ENCODE data around the gene SMNDC1.

DNA sequence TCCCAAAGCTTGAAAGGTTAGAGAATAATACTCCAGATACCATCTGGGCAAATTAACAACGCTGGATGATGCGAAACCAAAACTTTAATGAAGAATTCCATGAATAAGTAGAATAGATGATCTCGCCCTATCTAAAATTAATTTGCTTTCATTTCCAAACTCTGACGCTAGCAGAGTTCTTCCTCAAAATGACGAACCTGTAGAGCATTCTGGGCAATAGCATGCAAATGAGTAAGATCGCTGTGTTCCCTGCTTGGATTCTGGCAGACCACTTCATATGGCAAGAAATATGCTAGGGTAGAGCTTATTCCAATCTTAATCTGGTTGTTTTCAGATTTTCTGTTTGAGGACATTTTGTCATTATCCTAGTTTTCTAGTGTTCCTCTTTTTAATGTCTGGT is 36.1 kb upstream of the SMNDC1 start:
- TF ChIP-seq, protein P1, sequence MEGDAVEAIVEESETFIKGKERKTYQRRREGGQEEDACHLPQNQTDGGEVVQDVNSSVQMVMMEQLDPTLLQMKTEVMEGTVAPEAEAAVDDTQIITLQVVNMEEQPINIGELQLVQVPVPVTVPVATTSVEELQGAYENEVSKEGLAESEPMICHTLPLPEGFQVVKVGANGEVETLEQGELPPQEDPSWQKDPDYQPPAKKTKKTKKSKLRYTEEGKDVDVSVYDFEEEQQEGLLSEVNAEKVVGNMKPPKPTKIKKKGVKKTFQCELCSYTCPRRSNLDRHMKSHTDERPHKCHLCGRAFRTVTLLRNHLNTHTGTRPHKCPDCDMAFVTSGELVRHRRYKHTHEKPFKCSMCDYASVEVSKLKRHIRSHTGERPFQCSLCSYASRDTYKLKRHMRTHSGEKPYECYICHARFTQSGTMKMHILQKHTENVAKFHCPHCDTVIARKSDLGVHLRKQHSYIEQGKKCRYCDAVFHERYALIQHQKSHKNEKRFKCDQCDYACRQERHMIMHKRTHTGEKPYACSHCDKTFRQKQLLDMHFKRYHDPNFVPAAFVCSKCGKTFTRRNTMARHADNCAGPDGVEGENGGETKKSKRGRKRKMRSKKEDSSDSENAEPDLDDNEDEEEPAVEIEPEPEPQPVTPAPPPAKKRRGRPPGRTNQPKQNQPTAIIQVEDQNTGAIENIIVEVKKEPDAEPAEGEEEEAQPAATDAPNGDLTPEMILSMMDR (conservative IDR thresholded peaks at IDR 0.05): no peak
- no peak for TF ChIP-seq ZFX (IDR thresholded peaks at IDR 0.05)

Data from C4-2B (cell line).